Loucy (cell line): ENCODE results near the gene FEM1B.

Experiments used
- H2AFZ ChIP-seq: fragments of 200-600 bp; sonication (generic); 2 replicates; pipeline ENCODE4 v1.6.0; 2016; ENCODE audit warnings: antibody characterized with exemption, mild to moderate bottlenecking, low read length, moderate library complexity
- H3F3A ChIP-seq: fragments of 200-600 bp; 2 replicates; pipeline ENCODE4 v1.6.0; 2016; ENCODE audit warnings: antibody characterized with exemption, low read depth, mild to moderate bottlenecking
- H3K27me3 ChIP-seq: fragments of 200-600 bp; sonication (generic); 2 replicates; pipeline ENCODE4 v1.6.1; 2014; ENCODE audit warnings: low read length, mild to moderate bottlenecking; ENCODE audit not compliant: insufficient read depth, poor library complexity, severe bottlenecking
- H3K36me3 ChIP-seq: fragments of 200-600 bp; sonication (generic); 2 replicates; pipeline ENCODE4 v1.6.1; 2016; ENCODE audit warnings: low read length; ENCODE audit not compliant: insufficient read depth
- H3K4me1 ChIP-seq: fragments of 200-600 bp; sonication (generic); 2 replicates; pipeline ENCODE4 v1.5.1; 2014; ENCODE audit warnings: low read length, mild to moderate bottlenecking; ENCODE audit not compliant: insufficient read depth, poor library complexity, severe bottlenecking
- H3K4me2 ChIP-seq: fragments of 200-600 bp; sonication (generic); 2 replicates; pipeline ENCODE4 v1.6.0; 2014; ENCODE audit warnings: antibody characterized with exemption, low read length, low read depth, mild to moderate bottlenecking; ENCODE audit not compliant: poor library complexity, severe bottlenecking
- H3K4me3 ChIP-seq: fragments of 200-600 bp; sonication (generic); 2 replicates; pipeline ENCODE4 v1.5.1; 2014; ENCODE audit warnings: low read length, mild to moderate bottlenecking, mixed read lengths; ENCODE audit not compliant: poor library complexity, severe bottlenecking
- H3K79me2 ChIP-seq: fragments of 200-600 bp; sonication (generic); 2 replicates; pipeline ENCODE4 v1.6.1; 2014; ENCODE audit warnings: low read length; ENCODE audit not compliant: insufficient read depth
- H3K9ac ChIP-seq: fragments of 200-600 bp; sonication (generic); 2 replicates; pipeline ENCODE4 v1.6.0; 2014; ENCODE audit warnings: mild to moderate bottlenecking, low read depth, low read length, moderate library complexity; ENCODE audit not compliant: poor library complexity, severe bottlenecking
- H3K9me2 ChIP-seq: fragments of 200-600 bp; sonication (generic); replicated peaks from 2 replicates; pipeline ENCODE4 v1.6.1; 2016; ENCODE audit warnings: low read depth, low read length, mixed read lengths
- H3K9me3 ChIP-seq: fragments of 200-600 bp; sonication (generic); 2 replicates; pipeline ENCODE4 v1.6.1; 2014; ENCODE audit warnings: mild to moderate bottlenecking, antibody characterized with exemption, low read length, low read depth; ENCODE audit not compliant: insufficient read depth
- H4K20me1 ChIP-seq: fragments of 200-600 bp; sonication (generic); 2 replicates; pipeline ENCODE4 v1.6.0; 2014; ENCODE audit warnings: antibody characterized with exemption, low read length, mild to moderate bottlenecking; ENCODE audit not compliant: insufficient read depth, poor library complexity, severe bottlenecking
- EZH2phosphoT487 ChIP-seq: fragments of 200-600 bp; IDR thresholded peaks from 2 replicates; pipeline ENCODE4 v1.6.1; 2018; ENCODE audit warnings: antibody characterized with exemption, mild to moderate bottlenecking, moderate library complexity, borderline replicate concordance
- TF ChIP-seq, protein P1 (sequence below): fragments of 200-600 bp; sonication (generic); conservative IDR thresholded peaks from 2 replicates; pipeline ENCODE4 v1.5.1; 2014; ENCODE audit warnings: mild to moderate bottlenecking, antibody characterized with exemption, low read length

Gene FEM1B

DNA sequence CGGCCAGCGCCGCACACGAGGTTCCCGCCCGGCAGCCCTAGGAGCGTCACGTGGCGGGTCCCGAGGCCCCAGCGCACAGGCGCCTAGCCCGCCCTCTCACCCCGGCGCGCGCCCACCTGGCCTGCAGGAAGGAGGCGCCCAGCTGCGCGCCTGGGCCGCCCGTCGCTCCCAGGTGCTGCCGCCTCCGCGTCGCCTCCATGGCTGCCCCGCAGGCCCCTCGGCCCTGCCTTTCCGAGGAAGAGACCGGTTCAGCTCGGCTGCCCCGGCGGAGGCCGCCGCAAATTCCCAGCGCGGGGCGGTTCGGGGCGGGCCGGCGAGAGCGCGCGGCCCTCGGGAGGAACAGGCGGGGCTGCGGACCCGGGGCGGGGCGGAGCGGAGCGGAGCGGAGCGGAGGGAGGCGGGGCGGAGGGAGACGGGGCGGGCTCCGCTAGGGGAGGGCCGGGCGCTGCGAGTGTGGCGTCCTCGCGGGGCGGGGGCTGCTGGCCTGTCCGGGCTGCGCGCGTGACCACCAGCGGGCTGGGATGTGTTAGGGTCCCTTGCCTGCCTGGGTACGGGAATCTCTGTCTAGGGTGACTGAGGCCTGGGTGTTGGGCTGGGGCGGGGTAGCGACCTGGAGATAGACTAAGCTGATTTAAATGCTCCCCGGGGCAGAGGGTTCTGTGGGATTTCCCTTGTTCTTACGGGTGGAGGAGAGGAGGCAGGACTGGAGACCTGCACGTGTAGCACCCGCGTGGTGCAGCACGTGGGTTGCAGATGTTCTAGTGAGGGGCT lies 48.0 kb upstream of the FEM1B start, which contains the start of gene CLN6:
CLN6 (minus strand) TSS at position 343 of the 771 bp plus-strand sequence; CDS start at position 199, 144 bp downstream.
- Histone ChIP-seq H3K4me3 (peak within 1 kb of the TSS; percentile 87), H3F3A (peaks cover 7% of the 10 kb centered on the region), H3K79me2 (peaks cover 45% of the 10 kb centered on the region), H3K4me2 (peak within 1 kb of the TSS; percentile 90), H3K9ac (peak within 1 kb of the TSS; percentile 96), H3K9me3 (no peaks in the 10 kb centered on the region), H3K9me2 (no peaks in the 10 kb centered on the region), H2AFZ (peak within 1 kb of the TSS; percentile 96), H3K36me3 (no peaks in the 10 kb centered on the region), H3K27me3 (no peaks in the 10 kb centered on the region), H4K20me1 (peaks cover 14% of the 10 kb centered on the region), H3K4me1 (peaks cover 27% of the 10 kb centered on the region)
- TF ChIP-seq EZH2phosphoT487, result no peak
- TF ChIP-seq, protein P1, sequence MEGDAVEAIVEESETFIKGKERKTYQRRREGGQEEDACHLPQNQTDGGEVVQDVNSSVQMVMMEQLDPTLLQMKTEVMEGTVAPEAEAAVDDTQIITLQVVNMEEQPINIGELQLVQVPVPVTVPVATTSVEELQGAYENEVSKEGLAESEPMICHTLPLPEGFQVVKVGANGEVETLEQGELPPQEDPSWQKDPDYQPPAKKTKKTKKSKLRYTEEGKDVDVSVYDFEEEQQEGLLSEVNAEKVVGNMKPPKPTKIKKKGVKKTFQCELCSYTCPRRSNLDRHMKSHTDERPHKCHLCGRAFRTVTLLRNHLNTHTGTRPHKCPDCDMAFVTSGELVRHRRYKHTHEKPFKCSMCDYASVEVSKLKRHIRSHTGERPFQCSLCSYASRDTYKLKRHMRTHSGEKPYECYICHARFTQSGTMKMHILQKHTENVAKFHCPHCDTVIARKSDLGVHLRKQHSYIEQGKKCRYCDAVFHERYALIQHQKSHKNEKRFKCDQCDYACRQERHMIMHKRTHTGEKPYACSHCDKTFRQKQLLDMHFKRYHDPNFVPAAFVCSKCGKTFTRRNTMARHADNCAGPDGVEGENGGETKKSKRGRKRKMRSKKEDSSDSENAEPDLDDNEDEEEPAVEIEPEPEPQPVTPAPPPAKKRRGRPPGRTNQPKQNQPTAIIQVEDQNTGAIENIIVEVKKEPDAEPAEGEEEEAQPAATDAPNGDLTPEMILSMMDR, result no peak

GRCh38 chr15:68230157-68231100 lies 47.1 kb upstream of the FEM1B start:
- peak overlapping the region; percentile 96 for H2AFZ ChIP-seq
- no peaks in the 10 kb centered on the region for H3K27me3 ChIP-seq
- peaks cover 18% of the 10 kb centered on the region for H3K4me1 ChIP-seq
- H3K9me2 ChIP-seq, result no peaks in the 10 kb centered on the region
- H3K9me3 ChIP-seq, result no peaks in the 10 kb centered on the region
- peak overlapping the region; percentile 87 for H3K4me3 ChIP-seq
- peaks cover 12% of the 10 kb centered on the region for H4K20me1 ChIP-seq
- H3K4me2 ChIP-seq, result peak overlapping the region; percentile 90
- H3K79me2 ChIP-seq, result peaks cover 39% of the 10 kb centered on the region
- TF ChIP-seq, protein P1, result peak; percentile 48
- no peak for TF ChIP-seq EZH2phosphoT487
- no peaks in the 10 kb centered on the region for H3F3A ChIP-seq
- H3K9ac ChIP-seq, result peak overlapping the region; percentile 96
- no peaks in the 10 kb centered on the region for H3K36me3 ChIP-seq

DNA sequence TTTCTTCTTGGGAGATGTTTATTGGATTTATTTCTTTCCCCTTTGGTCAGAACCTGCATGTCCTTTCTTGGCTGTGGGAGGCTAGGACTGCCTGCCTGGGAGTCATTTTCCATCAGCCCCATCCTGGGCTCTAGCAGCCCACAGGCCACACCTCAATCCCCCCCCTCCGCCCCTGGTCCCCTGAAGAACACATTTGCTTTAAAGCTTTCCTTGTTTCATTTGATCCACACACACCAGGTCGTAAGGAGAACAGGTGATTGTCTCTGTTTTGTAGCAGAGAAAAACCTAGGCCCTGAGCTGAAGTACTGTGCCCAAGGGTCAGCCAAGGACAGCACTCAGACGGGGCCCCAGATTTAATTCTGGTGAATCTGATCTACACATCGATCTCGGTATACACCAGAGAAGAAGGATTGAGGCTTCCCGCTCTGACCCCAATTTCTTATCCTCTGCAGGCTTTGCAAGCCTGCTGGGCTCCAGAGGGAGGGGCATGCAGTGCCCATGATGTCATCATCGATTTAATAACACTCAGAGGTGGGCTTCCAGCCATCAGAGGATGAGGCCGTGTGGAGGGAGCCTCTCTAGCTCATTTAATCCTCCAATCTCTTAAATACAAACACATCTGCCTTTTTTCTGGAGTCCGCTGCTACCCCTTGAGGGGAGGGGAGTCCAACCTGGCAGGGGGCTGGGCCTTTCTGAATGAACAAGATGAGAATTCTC lies 46.3 kb upstream of the FEM1B start:
- Histone ChIP-seq H2AFZ (no peak overlapping the region), H3K36me3 (no peaks in the 10 kb centered on the region), H3K9me3 (no peaks in the 10 kb centered on the region), H3K9me2 (no peaks in the 10 kb centered on the region), H3K79me2 (peaks cover 31% of the 10 kb centered on the region), H3K4me1 (peaks cover 13% of the 10 kb centered on the region), H4K20me1 (peaks cover 12% of the 10 kb centered on the region), H3K4me2 (no peak overlapping the region), H3F3A (no peaks in the 10 kb centered on the region), H3K9ac (no peak overlapping the region), H3K4me3 (no peak overlapping the region), H3K27me3 (no peaks in the 10 kb centered on the region)
- TF ChIP-seq EZH2phosphoT487, result no peak
- TF ChIP-seq, protein P1, result no peak
